HEK293 (cell line): ENCODE measurements around the gene GBA2.

ENCODE experiments used
- TF ChIP-seq, protein P1 (sequence below): fragments of 450-650 bp; formaldehyde crosslinking; IDR thresholded peaks from 2 replicates; pipeline ENCODE4 v1.5.1; 2016; ENCODE audit warnings: missing biosample characterization, missing genetic modification characterization
- TF ChIP-seq, protein P2 (sequence below): fragments of 450-650 bp; formaldehyde crosslinking; IDR thresholded peaks from 2 replicates; pipeline ENCODE4 v1.5.1; 2016; ENCODE audit warnings: missing biosample characterization, missing genetic modification characterization

DNA sequence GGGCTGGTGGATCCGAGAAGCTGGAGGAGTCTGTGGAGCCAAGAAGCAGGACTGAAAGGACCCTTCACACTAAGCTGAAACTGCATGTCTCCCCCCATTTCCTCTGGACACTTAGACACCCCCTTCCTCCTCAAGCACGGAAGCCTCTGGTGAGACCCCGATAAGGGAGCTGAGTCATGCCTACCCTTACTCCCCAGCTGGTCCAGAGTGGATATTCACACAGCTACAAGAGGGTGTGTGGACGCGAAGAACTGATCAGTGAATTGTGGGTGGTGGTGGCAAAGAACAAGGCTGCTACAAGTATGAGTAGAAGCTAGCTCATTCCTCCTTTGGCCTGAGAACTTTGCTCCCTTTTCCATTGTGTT is 21.4 kb downstream of the GBA2 start:
- TF ChIP-seq, protein P1, sequence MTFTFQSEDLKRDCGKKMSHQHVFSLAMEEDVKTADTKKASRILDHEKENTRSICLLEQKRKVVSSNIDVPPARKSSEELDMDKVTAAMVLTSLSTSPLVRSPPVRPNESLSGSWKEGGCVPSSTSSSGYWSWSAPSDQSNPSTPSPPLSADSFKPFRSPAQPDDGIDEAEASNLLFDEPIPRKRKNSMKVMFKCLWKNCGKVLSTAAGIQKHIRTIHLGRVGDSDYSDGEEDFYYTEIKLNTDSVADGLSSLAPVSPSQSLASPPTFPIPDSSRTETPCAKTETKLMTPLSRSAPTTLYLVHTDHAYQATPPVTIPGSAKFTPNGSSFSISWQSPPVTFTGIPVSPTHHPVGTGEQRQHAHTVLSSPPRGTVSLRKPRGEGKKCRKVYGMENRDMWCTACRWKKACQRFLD (tag by site-specific recombination), result no peak
- TF ChIP-seq, protein P2, sequence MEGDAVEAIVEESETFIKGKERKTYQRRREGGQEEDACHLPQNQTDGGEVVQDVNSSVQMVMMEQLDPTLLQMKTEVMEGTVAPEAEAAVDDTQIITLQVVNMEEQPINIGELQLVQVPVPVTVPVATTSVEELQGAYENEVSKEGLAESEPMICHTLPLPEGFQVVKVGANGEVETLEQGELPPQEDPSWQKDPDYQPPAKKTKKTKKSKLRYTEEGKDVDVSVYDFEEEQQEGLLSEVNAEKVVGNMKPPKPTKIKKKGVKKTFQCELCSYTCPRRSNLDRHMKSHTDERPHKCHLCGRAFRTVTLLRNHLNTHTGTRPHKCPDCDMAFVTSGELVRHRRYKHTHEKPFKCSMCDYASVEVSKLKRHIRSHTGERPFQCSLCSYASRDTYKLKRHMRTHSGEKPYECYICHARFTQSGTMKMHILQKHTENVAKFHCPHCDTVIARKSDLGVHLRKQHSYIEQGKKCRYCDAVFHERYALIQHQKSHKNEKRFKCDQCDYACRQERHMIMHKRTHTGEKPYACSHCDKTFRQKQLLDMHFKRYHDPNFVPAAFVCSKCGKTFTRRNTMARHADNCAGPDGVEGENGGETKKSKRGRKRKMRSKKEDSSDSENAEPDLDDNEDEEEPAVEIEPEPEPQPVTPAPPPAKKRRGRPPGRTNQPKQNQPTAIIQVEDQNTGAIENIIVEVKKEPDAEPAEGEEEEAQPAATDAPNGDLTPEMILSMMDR, result no peak
